Colonic mucosa (tissue), 4 donors: ENCODE results near the gene ATG9A. TPM values are rescaled to one million over a fixed set of nuclear protein-coding genes. Genes with fewer than 3 reads are reported as not detected.
"Not testable (repeated sequence)": the region's sequence is repeated elsewhere in the genome, so short reads cannot be mapped to it uniquely, and the experiment has no call there.

Experiments used
- DNase-seq: peaks from one replicate; pipeline ENCODE4 v3.0.0-alpha.2; 2020
- H3K27ac ChIP-seq: fragments of 200-600 bp; one replicate; pipeline ENCODE4 v1.8.0; 2021
- H3K27me3 ChIP-seq: fragments of 200-600 bp; one replicate; pipeline ENCODE4 v1.8.0; 2021
- H3K36me3 ChIP-seq: fragments of 200-600 bp; one replicate; pipeline ENCODE4 v1.8.0; 2021
- H3K4me1 ChIP-seq: fragments of 200-600 bp; one replicate; pipeline ENCODE4 v1.8.0; 2021; ENCODE audit warnings: mild to moderate bottlenecking
- H3K4me3 ChIP-seq: fragments of 200-600 bp; one replicate; pipeline ENCODE4 v1.8.0; 2021
- H3K9ac ChIP-seq, 2 donors: one replicate each; pipeline ENCODE4 v1.7.0; 2013; ENCODE audit warnings: control low read depth in 2 of 2, low read depth in 2 of 2, low read length in 2 of 2
- H3K9me3 ChIP-seq: fragments of 200-600 bp; one replicate; pipeline ENCODE4 v1.8.0; 2021
- intact Hi-C: fragments of 100-400 bp; cut with DNase I; formaldehyde crosslinking; loops from one replicate; pipeline ENCODE4 v1.14.1; 2022
- total RNA-seq, 2 donors: library from RNA; stranded (reverse); fragmentation: NEBNext Ultra II Directional in 1 of 2; extraction: Animal tissue kit (Norgen Biotek cat#: 25700) in 1 of 2; gene quantifications; one replicate each; pipeline ENCODE4 v1.2.1, GENCODE V29; 2021
- TF ChIP-seq, protein P1 (sequence below): fragments of 200-600 bp; IDR thresholded peaks from one replicate; pipeline ENCODE4 v1.8.0; 2022; ENCODE audit warnings: antibody characterized with exemption, mild to moderate bottlenecking
- donor health status: healthy.
- donor health status: DM: no; HTN: no; CAD: no.
- donor health status: DM: no; HTN: no; CAD: no.

The ATG9A gene
- total RNA-seq, 2 donors from 2014 or later, result 56.4 to 63.8 TPM

DNA sequence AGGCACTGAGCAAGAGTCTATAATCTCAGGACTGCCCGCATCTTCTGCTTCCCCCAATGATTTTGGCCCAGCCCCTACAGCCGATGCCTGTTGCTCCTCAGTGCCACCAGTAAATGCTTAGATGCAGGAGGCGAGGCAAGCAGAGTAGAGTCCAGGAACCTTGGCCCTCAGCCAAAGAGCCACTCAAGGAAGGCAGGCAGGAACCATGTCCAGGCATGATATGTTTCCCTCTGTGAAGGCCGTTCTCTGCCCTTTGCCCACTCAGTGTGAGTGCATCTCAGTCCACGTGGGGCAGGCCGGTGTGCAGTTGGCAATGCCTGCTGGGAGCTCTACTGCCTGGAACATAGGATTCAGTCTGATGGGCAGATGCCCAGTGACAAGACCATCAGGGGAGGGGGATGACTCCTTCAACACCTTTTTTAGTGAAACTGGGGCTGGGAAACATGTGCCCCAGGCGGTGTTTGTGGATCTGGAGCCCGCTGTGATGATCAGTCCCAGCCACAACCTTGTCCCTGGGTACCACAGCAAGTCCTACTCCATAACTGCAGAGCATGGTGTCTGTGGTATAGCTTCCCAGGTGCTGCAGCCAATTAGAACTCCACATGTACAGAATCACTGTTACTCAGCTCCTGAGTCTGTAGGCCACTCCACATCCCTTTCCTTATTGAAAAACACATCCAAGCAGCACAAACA, 40.1 kb upstream of the ATG9A start:
- Histone ChIP-seq H3K9ac (peak overlapping the region in 1 of 2 donors; percentile 12), H3K4me1 (no peaks in the 10 kb centered on the region), H3K4me3 (no peak overlapping the region), H3K27me3 (no peaks in the 10 kb centered on the region), H3K27ac (no peak overlapping the region), H3K9me3 (no peaks in the 10 kb centered on the region), H3K36me3 (no peaks in the 10 kb centered on the region)
- TF ChIP-seq, protein P1, sequence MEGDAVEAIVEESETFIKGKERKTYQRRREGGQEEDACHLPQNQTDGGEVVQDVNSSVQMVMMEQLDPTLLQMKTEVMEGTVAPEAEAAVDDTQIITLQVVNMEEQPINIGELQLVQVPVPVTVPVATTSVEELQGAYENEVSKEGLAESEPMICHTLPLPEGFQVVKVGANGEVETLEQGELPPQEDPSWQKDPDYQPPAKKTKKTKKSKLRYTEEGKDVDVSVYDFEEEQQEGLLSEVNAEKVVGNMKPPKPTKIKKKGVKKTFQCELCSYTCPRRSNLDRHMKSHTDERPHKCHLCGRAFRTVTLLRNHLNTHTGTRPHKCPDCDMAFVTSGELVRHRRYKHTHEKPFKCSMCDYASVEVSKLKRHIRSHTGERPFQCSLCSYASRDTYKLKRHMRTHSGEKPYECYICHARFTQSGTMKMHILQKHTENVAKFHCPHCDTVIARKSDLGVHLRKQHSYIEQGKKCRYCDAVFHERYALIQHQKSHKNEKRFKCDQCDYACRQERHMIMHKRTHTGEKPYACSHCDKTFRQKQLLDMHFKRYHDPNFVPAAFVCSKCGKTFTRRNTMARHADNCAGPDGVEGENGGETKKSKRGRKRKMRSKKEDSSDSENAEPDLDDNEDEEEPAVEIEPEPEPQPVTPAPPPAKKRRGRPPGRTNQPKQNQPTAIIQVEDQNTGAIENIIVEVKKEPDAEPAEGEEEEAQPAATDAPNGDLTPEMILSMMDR, result no peak
- intact Hi-C loops, result no loop called here
- peak; percentile 73 for DNase-seq

DNA sequence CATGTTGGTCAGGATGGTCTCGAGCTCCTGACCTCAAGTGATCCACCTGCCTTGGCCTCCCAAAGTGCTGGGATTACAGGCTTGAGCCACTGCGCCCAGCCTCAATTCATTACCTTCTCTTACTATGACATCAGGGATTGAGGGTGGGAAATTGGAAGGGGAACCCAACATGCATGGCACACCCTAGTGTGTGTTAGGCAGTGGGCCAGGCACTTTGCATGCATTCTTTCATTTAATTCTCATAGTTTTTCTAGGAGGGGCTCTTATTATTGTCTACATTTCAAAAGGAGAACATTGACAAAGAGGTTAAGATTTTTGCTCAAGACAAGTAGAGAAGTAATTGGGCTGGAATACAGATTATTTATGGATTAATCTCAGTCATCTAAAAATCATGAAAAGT, 38.9 kb upstream of the ATG9A start:
- Histone ChIP-seq H3K36me3 (no peaks in the 10 kb centered on the region), H3K27me3 (no peaks in the 10 kb centered on the region), H3K9me3 (no peaks in the 10 kb centered on the region), H3K4me1 (no peaks in the 10 kb centered on the region), H3K4me3 (no peak overlapping the region), H3K27ac (no peak overlapping the region), H3K9ac (no peak overlapping the region)
- no peak for DNase-seq
- intact Hi-C loops, result no loop called here
- TF ChIP-seq, protein P1, result no peak

DNA sequence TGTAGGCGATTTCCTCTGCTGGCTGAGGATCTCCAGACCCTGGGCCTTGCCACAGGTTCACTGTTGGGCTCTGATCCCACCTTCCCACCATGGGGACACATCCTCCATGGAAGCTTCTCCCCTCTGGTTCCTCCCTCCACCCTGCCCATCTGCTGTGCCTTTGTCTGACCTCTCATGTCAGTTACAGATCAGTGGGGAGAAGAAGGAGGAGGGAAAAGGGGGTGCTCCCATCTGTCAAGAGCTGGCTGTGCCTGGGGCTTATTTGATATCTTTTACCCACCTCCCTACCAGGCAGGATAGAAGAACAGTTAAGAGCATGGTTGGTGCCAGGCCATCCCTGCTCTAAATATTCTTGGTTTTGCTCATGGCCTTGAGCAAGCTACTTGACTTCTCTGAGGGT, 37.5 kb upstream of the ATG9A start:
- intact Hi-C loops, result no loop called here
- Histone ChIP-seq H3K4me3 (no peak overlapping the region), H3K27me3 (no peaks in the 10 kb centered on the region), H3K36me3 (no peaks in the 10 kb centered on the region), H3K4me1 (no peaks in the 10 kb centered on the region), H3K27ac (no peak overlapping the region), H3K9me3 (no peaks in the 10 kb centered on the region), H3K9ac (no peak overlapping the region)
- no peak for DNase-seq
- TF ChIP-seq, protein P1, result no peak

DNA sequence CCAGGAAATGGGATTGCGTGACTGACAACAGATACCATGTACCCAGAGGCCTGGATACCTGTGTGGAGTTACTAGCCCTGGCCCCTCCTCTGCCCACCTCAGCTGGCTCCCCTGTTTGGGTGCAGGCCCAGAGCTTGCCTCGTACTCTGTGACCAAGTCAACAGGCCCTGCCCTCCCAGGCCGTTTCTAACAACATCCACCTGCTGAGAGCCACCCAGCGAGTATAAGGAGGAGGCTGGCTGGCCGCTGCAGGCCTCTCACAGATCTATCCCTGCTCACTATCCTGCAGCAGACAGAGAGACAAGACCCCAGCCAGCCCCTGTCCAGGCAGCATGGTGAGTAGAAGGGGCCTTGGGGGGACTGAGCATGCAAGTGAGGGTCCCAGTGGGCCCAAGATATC, 36.8 kb upstream of the ATG9A start:
- Histone ChIP-seq H3K9ac (no peak overlapping the region), H3K36me3 (no peaks in the 10 kb centered on the region), H3K4me3 (no peak overlapping the region), H3K9me3 (no peaks in the 10 kb centered on the region), H3K4me1 (no peaks in the 10 kb centered on the region), H3K27me3 (no peaks in the 10 kb centered on the region), H3K27ac (no peak overlapping the region)
- no peak for DNase-seq
- TF ChIP-seq, protein P1, result no peak
- intact Hi-C loops, result no loop called here

DNA sequence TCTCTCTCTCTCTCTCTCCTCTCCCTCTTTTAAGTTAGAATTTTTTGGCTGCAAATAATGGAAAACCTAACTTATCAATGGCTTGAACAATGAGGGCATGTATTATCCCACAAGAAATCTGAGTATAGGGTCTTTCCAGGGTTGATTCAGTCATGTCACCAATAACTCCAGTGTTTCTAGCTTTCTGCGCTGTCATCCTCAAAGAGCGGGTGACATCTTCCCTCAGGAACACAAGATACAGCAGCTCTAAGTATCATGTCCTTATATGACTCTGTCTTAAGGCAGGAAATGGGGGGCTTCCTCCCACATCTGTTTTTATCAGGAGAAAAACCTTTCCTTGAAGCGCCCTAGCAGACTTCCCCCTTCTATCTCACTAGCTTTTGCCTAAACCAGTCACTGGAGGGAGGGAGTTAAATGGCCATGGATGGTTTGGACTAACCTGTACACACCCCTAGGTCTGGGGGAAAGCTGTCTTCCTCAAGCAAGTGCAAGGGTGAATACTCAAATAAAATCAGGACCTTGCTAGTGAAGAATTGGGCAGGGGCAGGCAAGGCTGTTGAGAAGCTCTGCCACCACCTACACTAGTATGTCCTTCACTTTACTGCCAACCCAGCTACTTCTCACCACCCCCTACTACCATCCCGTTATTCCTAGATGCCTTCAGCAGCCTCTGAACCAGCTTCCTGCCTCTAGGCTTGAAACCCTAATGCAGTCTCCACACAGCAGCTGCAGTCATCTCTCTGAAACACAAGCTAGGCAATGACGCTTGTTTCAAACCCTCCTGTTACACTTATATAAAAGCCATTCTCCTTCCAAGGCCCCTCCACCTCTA, 31.8 kb upstream of the ATG9A start:
- intact Hi-C loops, result no loop called here
- Histone ChIP-seq H3K9ac (no peak overlapping the region), H3K9me3 (no peaks in the 10 kb centered on the region), H3K27me3 (no peaks in the 10 kb centered on the region), H3K4me3 (no peak overlapping the region), H3K4me1 (no peaks in the 10 kb centered on the region), H3K27ac (no peak overlapping the region), H3K36me3 (no peaks in the 10 kb centered on the region)
- no peak for DNase-seq
- TF ChIP-seq, protein P1, result no peak

DNA sequence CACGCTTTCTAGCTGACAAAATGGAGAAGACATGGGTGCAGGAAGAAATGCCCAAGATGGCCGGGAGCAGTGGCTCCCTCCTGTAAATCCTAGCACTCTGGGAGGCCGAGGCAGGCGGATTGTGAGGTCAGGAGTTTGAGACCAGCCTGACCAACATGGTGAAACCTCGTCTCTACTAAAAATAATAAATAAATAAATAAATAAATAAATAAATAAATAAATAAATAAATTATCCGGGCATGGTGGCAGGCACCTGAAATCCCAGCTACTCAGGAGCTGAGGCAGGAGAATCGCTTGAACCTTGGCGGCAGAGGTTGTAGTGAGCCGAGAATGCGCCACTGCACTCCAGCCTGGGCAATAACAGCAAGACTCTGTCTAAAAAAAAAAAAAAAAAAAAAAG, 29.5 kb upstream of the ATG9A start:
- DNase-seq, H3K36me3 ChIP-seq, H3K9me3 ChIP-seq, H3K9ac ChIP-seq, H3K27me3 ChIP-seq, H3K27ac ChIP-seq, intact Hi-C loops, H3K4me3 ChIP-seq, H3K4me1 ChIP-seq: not testable (repeated sequence)
